Measurements from ENCODE around the gene MRPS5. TPM values are rescaled to one million over a fixed set of nuclear protein-coding genes. Genes with fewer than 3 reads are reported as not detected.

Gene MRPS5
- total and polyA plus RNA-seq, 5 donors from 2014 or later = 31.2 to 46.4 (median 41.5) TPM

GRCh38 chr2:95058466-95058988 is 63.1 kb downstream of the MRPS5 start:
- Histone ChIP-seq H3K4me3 (ENCODE audit: low read depth, low read length) (no peak overlapping the region), H3K36me3 (ENCODE audit: control insufficient read depth, insufficient read depth, low read length) (no peaks in the 10 kb centered on the region), H3K9me3 (ENCODE audit: control insufficient read depth in 2 of 2, low read length in 2 of 2) (no peaks in the 10 kb centered on the region), H3K27me3 (ENCODE audit: control insufficient read depth, insufficient read depth, low read length) (no peaks in the 10 kb centered on the region), H3K4me1 (ENCODE audit: control insufficient read depth, insufficient read depth, low read length, poor library complexity, severe bottlenecking) (peaks cover 57% of the 10 kb centered on the region), H3K27ac (ENCODE audit: insufficient read depth, low read length, poor library complexity, severe bottlenecking) (no peak overlapping the region)
- peaks cover 3% of the 10 kb centered on the region for H3K36me3 Mint-ChIP-seq
- peak overlapping the region in 2 of 4 donors; percentile 25 to 38 for H3K4me3 Mint-ChIP-seq
- ATAC-seq (ENCODE audit: low read depth in 2 of 2) (no peak), DNase-seq (no peak)
- H3K27ac Mint-ChIP-seq = peak overlapping the region in 2 of 3 donors; percentile 64 to 81
- H3K4me1 Mint-ChIP-seq = peaks cover 16 to 74% (median 38%) of the 10 kb centered on the region in 4 donors
- no peaks in the 10 kb centered on the region for H3K9me3 Mint-ChIP-seq
- no peaks in the 10 kb centered on the region for H3K27me3 Mint-ChIP-seq

- no peak for ATAC-seq (ENCODE audit: low read depth in 2 of 2)
- H3K4me3 Mint-ChIP-seq = peak overlapping the region in 2 of 4 donors; percentile 25 to 29
- Histone ChIP-seq H3K27ac (ENCODE audit: insufficient read depth, low read length, poor library complexity, severe bottlenecking) (no peak overlapping the region), H3K36me3 (ENCODE audit: control insufficient read depth, insufficient read depth, low read length) (peaks cover 4% of the 10 kb centered on the region), H3K4me1 (ENCODE audit: control insufficient read depth, insufficient read depth, low read length, poor library complexity, severe bottlenecking) (peaks cover 51% of the 10 kb centered on the region), H3K9me3 (ENCODE audit: control insufficient read depth in 2 of 2, low read length in 2 of 2) (no peaks in the 10 kb centered on the region), H3K4me3 (ENCODE audit: low read depth, low read length) (no peak overlapping the region), H3K27me3 (ENCODE audit: control insufficient read depth, insufficient read depth, low read length) (no peaks in the 10 kb centered on the region)
- H3K27ac Mint-ChIP-seq = peak overlapping the region in 2 of 3 donors; percentile 64 to 81
- H3K9me3 Mint-ChIP-seq = no peaks in the 10 kb centered on the region
- peaks cover 10 to 74% (median 32%) of the 10 kb centered on the region in 4 donors for H3K4me1 Mint-ChIP-seq
- H3K36me3 Mint-ChIP-seq = peaks cover 5% of the 10 kb centered on the region
- no peaks in the 10 kb centered on the region for H3K27me3 Mint-ChIP-seq
- no peak for DNase-seq
These were observed 63.9 kb downstream of the MRPS5 start for GRCh38 chr2:95057535-95058370.

- no peaks in the 10 kb centered on the region for H3K9me3 ChIP-seq (ENCODE audit: control insufficient read depth in 2 of 2, low read length in 2 of 2)
- Mint-ChIP-seq H3K27me3 (no peaks in the 10 kb centered on the region), H3K36me3 (peaks cover 11% of the 10 kb centered on the region), H3K27ac (peak overlapping the region; percentile 69 to 84 (median 75)), H3K9me3 (no peaks in the 10 kb centered on the region), H3K4me3 (peak overlapping the region in 2 of 4 donors; percentile 36 to 72), H3K4me1 (peaks cover 5 to 74% (median 25%) of the 10 kb centered on the region in 4 donors)
- no peaks in the 10 kb centered on the region for H3K27me3 ChIP-seq (ENCODE audit: control insufficient read depth, insufficient read depth, low read length)
- no peak for ATAC-seq (ENCODE audit: low read depth in 2 of 2)
- DNase-seq = no peak
- H3K4me3 ChIP-seq (ENCODE audit: low read depth, low read length) = no peak overlapping the region
- H3K27ac ChIP-seq (ENCODE audit: insufficient read depth, low read length, poor library complexity, severe bottlenecking) = no peak overlapping the region
- peaks cover 13% of the 10 kb centered on the region for H3K36me3 ChIP-seq (ENCODE audit: control insufficient read depth, insufficient read depth, low read length)
- H3K4me1 ChIP-seq (ENCODE audit: control insufficient read depth, insufficient read depth, low read length, poor library complexity, severe bottlenecking) = peaks cover 41% of the 10 kb centered on the region
These were observed 64.8 kb downstream of the MRPS5 start for GRCh38 chr2:95056461-95057459.

GRCh38 chr2:95056044-95056443 is 65.6 kb downstream of the MRPS5 start:
- no peaks in the 10 kb centered on the region for H3K9me3 Mint-ChIP-seq
- peaks cover 17% of the 10 kb centered on the region for H3K36me3 Mint-ChIP-seq
- H3K4me3 Mint-ChIP-seq = peak overlapping the region in 2 of 4 donors; percentile 36 to 72
- no peaks in the 10 kb centered on the region for H3K9me3 ChIP-seq (ENCODE audit: control insufficient read depth in 2 of 2, low read length in 2 of 2)
- H3K27me3 Mint-ChIP-seq = no peaks in the 10 kb centered on the region
- peaks cover 21% of the 10 kb centered on the region for H3K36me3 ChIP-seq (ENCODE audit: control insufficient read depth, insufficient read depth, low read length)
- H3K4me3 ChIP-seq (ENCODE audit: low read depth, low read length) = no peak overlapping the region
- H3K4me1 ChIP-seq (ENCODE audit: control insufficient read depth, insufficient read depth, low read length, poor library complexity, severe bottlenecking) = peaks cover 34% of the 10 kb centered on the region
- H3K4me1 Mint-ChIP-seq = peaks cover 10 to 74% (median 29%) of the 10 kb centered on the region in 4 donors
- peak in 1 of 2 donors; percentile 29 for ATAC-seq (ENCODE audit: low read depth in 2 of 2)
- H3K27ac Mint-ChIP-seq = peak overlapping the region; percentile 53 to 75 (median 69)
- DNase-seq = no peak
- H3K27me3 ChIP-seq (ENCODE audit: control insufficient read depth, insufficient read depth, low read length) = no peaks in the 10 kb centered on the region
- peak overlapping the region; percentile 59 for H3K27ac ChIP-seq (ENCODE audit: insufficient read depth, low read length, poor library complexity, severe bottlenecking)

GRCh38 chr2:95055262-95055661 is 66.3 kb downstream of the MRPS5 start:
- DNase-seq (no peak), ATAC-seq (ENCODE audit: low read depth in 2 of 2) (no peak)
- Histone ChIP-seq H3K27me3 (ENCODE audit: control insufficient read depth, insufficient read depth, low read length) (no peaks in the 10 kb centered on the region), H3K4me1 (ENCODE audit: control insufficient read depth, insufficient read depth, low read length, poor library complexity, severe bottlenecking) (peaks cover 30% of the 10 kb centered on the region), H3K9me3 (ENCODE audit: control insufficient read depth in 2 of 2, low read length in 2 of 2) (no peaks in the 10 kb centered on the region), H3K4me3 (ENCODE audit: low read depth, low read length) (no peak overlapping the region), H3K36me3 (ENCODE audit: control insufficient read depth, insufficient read depth, low read length) (peaks cover 25% of the 10 kb centered on the region), H3K27ac (ENCODE audit: insufficient read depth, low read length, poor library complexity, severe bottlenecking) (peak overlapping the region; percentile 59)
- H3K27me3 Mint-ChIP-seq = no peaks in the 10 kb centered on the region
- H3K4me1 Mint-ChIP-seq = peaks cover 10 to 72% (median 31%) of the 10 kb centered on the region in 4 donors
- peak overlapping the region in 1 of 4 donors; percentile 72 for H3K4me3 Mint-ChIP-seq
- peaks cover 24% of the 10 kb centered on the region for H3K36me3 Mint-ChIP-seq
- no peaks in the 10 kb centered on the region for H3K9me3 Mint-ChIP-seq
- H3K27ac Mint-ChIP-seq = peak overlapping the region; percentile 63 to 75 (median 70)

- H3K4me3 ChIP-seq (ENCODE audit: low read depth, low read length) = no peak overlapping the region
- Mint-ChIP-seq H3K9me3 (no peaks in the 10 kb centered on the region), H3K4me1 (peaks cover 10 to 77% (median 33%) of the 10 kb centered on the region in 4 donors), H3K36me3 (peaks cover 30% of the 10 kb centered on the region), H3K4me3 (peak overlapping the region in 3 of 4 donors; percentile 10 to 65 (median 57)), H3K27ac (peak overlapping the region; percentile 79 to 92 (median 83)), H3K27me3 (no peaks in the 10 kb centered on the region)
- H3K36me3 ChIP-seq (ENCODE audit: control insufficient read depth, insufficient read depth, low read length) = peaks cover 25% of the 10 kb centered on the region
- H3K27ac ChIP-seq (ENCODE audit: insufficient read depth, low read length, poor library complexity, severe bottlenecking) = peak overlapping the region; percentile 59
- DNase-seq (no peak), ATAC-seq (ENCODE audit: low read depth in 2 of 2) (no peak)
- no peaks in the 10 kb centered on the region for H3K9me3 ChIP-seq (ENCODE audit: control insufficient read depth in 2 of 2, low read length in 2 of 2)
- H3K4me1 ChIP-seq (ENCODE audit: control insufficient read depth, insufficient read depth, low read length, poor library complexity, severe bottlenecking) = peaks cover 31% of the 10 kb centered on the region
- no peaks in the 10 kb centered on the region for H3K27me3 ChIP-seq (ENCODE audit: control insufficient read depth, insufficient read depth, low read length)
These were observed 67.6 kb downstream of the MRPS5 start for GRCh38 chr2:95054016-95054415.

- peak overlapping the region in 2 of 4 donors; percentile 57 to 65 for H3K4me3 Mint-ChIP-seq
- H3K27ac Mint-ChIP-seq = peak overlapping the region; percentile 83 to 93 (median 92)
- ATAC-seq (ENCODE audit: low read depth in 2 of 2) (no peak), DNase-seq (no peak)
- Histone ChIP-seq H3K36me3 (ENCODE audit: control insufficient read depth, insufficient read depth, low read length) (peaks cover 25% of the 10 kb centered on the region), H3K9me3 (ENCODE audit: control insufficient read depth in 2 of 2, low read length in 2 of 2) (no peaks in the 10 kb centered on the region), H3K27ac (ENCODE audit: insufficient read depth, low read length, poor library complexity, severe bottlenecking) (peak overlapping the region; percentile 59), H3K4me1 (ENCODE audit: control insufficient read depth, insufficient read depth, low read length, poor library complexity, severe bottlenecking) (peaks cover 35% of the 10 kb centered on the region), H3K4me3 (ENCODE audit: low read depth, low read length) (no peak overlapping the region), H3K27me3 (ENCODE audit: control insufficient read depth, insufficient read depth, low read length) (no peaks in the 10 kb centered on the region)
- no peaks in the 10 kb centered on the region for H3K27me3 Mint-ChIP-seq
- peaks cover 30% of the 10 kb centered on the region for H3K36me3 Mint-ChIP-seq
- H3K9me3 Mint-ChIP-seq = no peaks in the 10 kb centered on the region
- H3K4me1 Mint-ChIP-seq = peaks cover 10 to 80% (median 35%) of the 10 kb centered on the region in 4 donors
These were observed 68.1 kb downstream of the MRPS5 start for GRCh38 chr2:95053543-95053942.

Data from CD4-positive, CD25-positive, alpha-beta regulatory T cell (primary cell).